GM18951 (cell line): ENCODE data around the gene RP9.

Experiments
- POLR2A ChIP-seq: IDR thresholded peaks from 4 replicates; pipeline ENCODE4 v1.6.1; 2011; ENCODE audit warnings: mild to moderate bottlenecking; ENCODE audit not compliant: insufficient read length, insufficient read depth; ENCODE audit errors: extremely low read depth
- in situ Hi-C: fragments of 300-500 bp; cut with MboI; formaldehyde crosslinking; loops from one replicate; pipeline ENCODE4 v1.12.0; 2022; ENCODE audit warnings: low sequenced_read_pairs, mixed read lengths, inconsistent platforms; ENCODE audit not compliant: unreplicated experiment

The RP9 gene

DNA sequence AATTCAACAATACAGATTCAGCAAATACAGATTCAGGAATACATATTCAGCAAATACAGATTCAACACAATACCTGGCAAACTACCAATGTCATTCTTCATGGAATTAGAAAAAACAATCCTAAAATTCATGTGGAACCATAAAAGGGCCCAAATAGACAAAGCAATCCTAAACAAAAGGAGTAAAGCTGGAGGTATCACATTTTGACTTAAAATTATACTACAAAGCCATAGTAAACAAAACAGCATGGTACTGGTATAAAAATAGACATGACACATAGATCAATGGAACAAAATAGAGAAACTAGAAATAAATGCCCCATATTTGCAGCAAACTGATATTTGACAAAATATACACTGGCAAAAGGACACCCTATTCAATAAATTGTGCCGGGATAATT is 43.2 kb downstream of the RP9 start:
- in situ Hi-C loops: no loop called here
- no peak for TF ChIP-seq POLR2A

DNA sequence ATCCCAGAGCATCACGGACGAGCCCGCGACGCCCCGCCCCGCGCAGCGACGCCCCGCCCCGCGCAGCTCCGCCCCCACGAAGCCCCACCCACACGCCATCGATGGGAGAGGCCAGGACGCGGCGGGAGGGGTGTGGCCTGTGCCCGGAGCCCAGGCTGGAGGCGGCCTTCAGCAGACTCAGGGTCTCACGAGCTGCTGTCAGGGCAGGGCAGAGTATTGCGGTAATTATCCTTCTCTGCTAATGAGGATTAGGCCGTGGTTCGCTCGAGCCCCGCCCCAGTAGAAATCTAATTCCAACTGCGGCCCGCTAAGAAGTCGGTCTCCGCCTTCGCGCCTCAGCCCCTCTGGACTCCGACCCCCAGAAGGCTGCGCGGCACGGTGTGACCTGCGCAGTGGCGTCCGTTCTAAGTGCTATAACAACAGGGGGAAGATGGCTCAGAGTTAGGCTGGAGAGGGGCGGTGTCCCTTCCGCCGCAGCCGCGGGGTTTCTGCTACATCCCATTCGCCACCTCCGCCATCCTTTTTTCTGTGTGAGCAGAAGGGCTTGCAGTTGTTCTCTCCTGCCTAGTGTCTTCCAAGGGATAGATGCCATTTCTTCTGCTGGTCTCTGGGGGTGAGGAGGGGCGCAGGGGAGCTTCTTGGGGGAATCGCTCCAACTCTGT is 46.3 kb downstream of the RP9 start:
- peak; percentile 59 for TF ChIP-seq POLR2A
- in situ Hi-C loops: no loop called here

- TF ChIP-seq POLR2A: peak; percentile 65
- in situ Hi-C loops: no loop called here
Observed at GRCh38 chr7:33062023-33062781, 47.0 kb downstream of the RP9 start, which contains the start of gene NT5C3A. NT5C3A (minus strand) TSS chr7:33062776; CDS start chr7:33062705, 71 bp downstream.

GRCh38 chr7:33061282-33061937 is 47.8 kb downstream of the RP9 start:
- no peak for TF ChIP-seq POLR2A
- in situ Hi-C loops: no loop called here

DNA sequence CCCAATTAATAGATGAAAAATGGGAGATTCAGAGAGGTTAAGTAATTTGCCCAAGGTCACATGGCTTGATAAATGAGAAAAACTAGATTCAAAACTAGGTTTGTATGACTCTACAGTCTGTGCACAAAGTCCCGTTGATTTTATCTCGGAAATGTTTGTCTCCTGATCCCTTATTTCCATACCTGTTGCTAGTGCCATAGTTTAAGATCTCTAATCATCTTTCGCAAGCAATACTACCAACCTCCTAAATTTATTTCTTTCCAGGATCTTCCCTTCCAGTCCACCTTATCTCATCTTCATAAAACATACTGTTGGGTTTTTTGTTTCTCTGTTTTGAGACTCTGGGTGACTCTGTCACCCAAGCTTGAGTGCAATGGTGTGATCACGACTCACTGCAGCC is 49.6 kb downstream of the RP9 start:
- in situ Hi-C loops: no loop called here
- TF ChIP-seq POLR2A: no peak

DNA sequence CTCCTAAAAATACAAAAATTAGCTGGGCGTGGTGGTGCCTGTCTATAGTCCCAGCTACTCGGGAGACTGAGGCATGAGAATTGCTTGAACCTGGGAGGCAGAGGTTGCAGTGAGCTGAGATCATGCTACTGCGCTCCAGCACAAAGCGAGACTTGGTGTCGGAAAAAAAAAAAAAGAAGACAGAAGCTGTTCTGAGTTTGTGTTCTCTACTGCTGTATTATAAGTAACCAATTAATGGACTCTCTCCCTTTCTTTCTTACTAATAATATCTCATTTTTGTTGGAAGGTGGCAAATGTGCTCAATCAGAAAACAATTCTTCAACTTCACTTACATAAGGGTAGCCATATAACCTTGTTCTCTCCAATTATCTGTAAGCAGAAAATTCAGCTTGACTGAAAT is 54.0 kb downstream of the RP9 start:
- in situ Hi-C loops: no loop called here
- TF ChIP-seq POLR2A: no peak

DNA sequence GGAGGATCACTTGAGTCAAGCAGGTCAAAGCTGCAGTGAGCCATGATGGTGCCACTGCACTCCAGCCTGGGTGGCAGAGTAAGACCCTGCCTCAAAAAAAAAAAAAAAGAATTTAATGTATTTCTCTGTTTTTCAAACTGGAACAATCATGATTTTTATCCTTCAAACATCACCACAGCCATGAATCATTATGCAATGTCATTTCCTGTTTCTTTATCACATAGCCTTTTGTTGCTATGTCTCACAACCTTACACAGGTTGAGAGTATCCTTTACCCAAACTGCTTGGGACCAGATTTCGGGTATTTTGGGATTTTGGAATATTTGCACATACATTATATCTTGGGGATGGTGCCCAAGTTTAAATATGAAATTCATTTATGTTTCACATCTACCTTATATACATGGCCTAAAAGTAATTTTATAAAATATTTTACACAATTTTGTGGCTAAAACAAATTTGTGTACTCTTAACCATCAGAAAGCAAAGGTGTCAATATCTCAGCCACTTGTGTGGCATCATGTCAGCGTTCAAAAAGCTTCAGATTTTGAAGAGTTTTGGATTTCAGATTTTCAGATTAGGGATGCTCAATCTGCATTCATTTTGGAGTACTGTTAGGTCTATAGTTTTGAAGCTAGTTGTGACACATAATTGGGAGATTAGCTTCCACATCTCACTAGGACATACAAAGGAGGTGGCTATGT is 54.8 kb downstream of the RP9 start:
- in situ Hi-C loops: no loop called here
- TF ChIP-seq POLR2A: no peak

DNA sequence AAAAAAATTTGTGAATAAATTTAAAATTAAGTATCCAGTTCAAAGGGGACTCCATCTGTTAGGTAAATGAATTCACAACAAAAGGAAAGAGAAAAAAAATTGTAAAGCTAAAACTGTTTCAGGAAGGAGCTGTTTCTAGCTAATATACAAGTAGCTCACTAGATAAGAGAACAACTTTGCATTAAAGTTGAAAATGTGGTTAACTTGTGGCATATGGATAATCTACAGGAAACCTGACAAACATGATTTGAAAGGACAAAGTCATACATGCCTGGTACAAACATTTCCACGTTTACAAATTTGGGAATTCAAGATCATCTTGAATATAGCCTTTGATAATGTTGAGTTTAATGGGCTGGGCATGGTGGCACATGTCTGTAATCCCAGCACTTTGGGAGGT is 55.5 kb downstream of the RP9 start:
- in situ Hi-C loops: no loop called here

DNA sequence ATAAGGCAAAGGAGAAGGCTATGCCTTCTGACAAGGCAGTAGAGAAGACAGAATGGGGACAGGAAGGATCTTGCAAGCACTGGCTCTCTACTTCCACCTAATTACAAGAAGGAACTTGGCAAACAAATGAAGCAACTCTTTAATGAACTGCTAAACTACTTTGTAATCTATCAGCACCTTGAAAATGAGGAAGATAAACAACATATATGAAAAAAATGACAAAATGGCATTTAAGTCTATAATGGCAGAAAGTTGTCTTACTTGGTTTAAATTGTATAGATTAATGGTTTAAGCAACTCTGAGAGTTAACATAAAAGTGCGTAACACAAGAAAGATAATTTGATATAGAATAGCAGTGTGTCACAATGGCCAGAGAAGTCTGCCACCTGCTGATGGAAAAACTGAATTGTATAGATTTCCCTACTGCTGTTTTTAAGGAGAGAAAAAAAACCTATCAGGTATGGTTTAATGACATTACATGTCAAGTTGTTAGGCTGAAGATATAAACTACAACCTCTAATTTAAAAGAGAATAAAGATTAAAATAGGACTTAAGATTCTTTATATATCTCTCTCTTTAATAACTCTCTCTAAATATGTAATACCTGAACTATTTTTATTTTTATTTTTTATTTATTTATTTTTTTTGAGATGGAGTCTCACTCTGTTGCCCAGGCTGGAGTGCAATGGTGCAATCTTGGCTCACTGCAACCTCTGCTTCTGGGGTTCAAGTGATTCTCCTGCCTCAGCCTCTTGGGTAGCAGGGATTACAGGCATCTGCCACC is 58.5 kb downstream of the RP9 start:
- in situ Hi-C loops: no loop called here
- no peak for TF ChIP-seq POLR2A

More for the DNA sequence above, 55.5 kb downstream of the RP9 start:
- TF ChIP-seq POLR2A: no peak

DNA sequence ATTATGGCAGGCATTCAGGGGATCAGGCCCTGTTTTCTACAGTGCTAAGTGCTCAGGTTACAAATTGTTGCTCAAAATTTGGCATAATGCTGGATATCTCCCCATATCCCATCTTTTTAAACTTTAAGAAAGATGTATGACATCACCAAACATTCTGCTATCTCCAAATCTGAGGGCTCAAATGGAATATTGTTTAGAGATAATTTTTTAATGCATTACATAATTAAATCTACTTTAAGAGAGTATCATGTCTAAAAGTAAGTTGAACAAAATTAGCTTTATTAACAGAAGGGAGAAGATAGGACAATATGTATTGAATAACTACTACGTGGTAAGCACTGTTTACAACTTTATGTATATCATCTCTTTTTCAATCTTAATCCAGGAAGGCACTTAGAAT is 60.5 kb downstream of the RP9 start:
- TF ChIP-seq POLR2A: no peak
- in situ Hi-C loops: no loop called here

- in situ Hi-C loops: no loop called here
- no peak for TF ChIP-seq POLR2A
Observed at GRCh38 chr7:33048257-33048656, 60.9 kb downstream of the RP9 start.

GRCh38 chr7:33044986-33045385 is 64.2 kb downstream of the RP9 start:
- in situ Hi-C loops: no loop called here
- no peak for TF ChIP-seq POLR2A
